Epithelial cell of esophagus (primary cell): ENCODE measurements around the gene HOXB4.
A peak's percentile ranks its signal among the peaks of the same experiment; 100 is the strongest.

Source experiments
- DNase-seq: peaks from one replicate; pipeline ENCODE4 v3.0.0; 2010; ENCODE audit warnings: low read depth
- H3K4me3 ChIP-seq: 2 replicates; pipeline ENCODE4 v1.5.1; 2011; ENCODE audit warnings: mild to moderate bottlenecking, low read length, control low read depth
- CTCF ChIP-seq: IDR thresholded peaks from 2 replicates; pipeline ENCODE4 v1.5.1; 2011; ENCODE audit warnings: low read depth, mild to moderate bottlenecking, low read length, control low read depth, inconsistent platforms; ENCODE audit not compliant: insufficient read depth; ENCODE audit errors: missing control alignments

The HOXB4 gene

GRCh38 chr17:48578616-48579470 is 693 bp upstream of the HOXB4 start:
- TF ChIP-seq CTCF, result no peak
- DNase-seq, result no peak
- H3K4me3 ChIP-seq, result peak overlapping the region; percentile 16

- no peak for TF ChIP-seq CTCF
- DNase-seq, result no peak
- H3K4me3 ChIP-seq, result peak overlapping the region; percentile 18
Observed at GRCh38 chr17:48577330-48577945, 712 bp downstream of the HOXB4 start.

GRCh38 chr17:48576479-48577309 is 1.5 kb downstream of the HOXB4 start:
- no peak for TF ChIP-seq CTCF
- DNase-seq, result peak; percentile 40
- H3K4me3 ChIP-seq, result no peak overlapping the region

- TF ChIP-seq CTCF, result no peak
- H3K4me3 ChIP-seq, result no peak overlapping the region
- DNase-seq, result no peak
Observed at GRCh38 chr17:48575673-48576478, 2.3 kb downstream of the HOXB4 start.

GRCh38 chr17:48575066-48575582 is 3.0 kb downstream of the HOXB4 start:
- TF ChIP-seq CTCF, result no peak
- no peak for DNase-seq
- H3K4me3 ChIP-seq, result no peak overlapping the region

GRCh38 chr17:48574505-48575065 is 3.6 kb downstream of the HOXB4 start:
- no peak for DNase-seq
- H3K4me3 ChIP-seq, result no peak overlapping the region
- TF ChIP-seq CTCF, result no peak
